Pancreas (tissue), 10 donors: ENCODE results near the gene LSM11. TPM values are rescaled to one million over a fixed set of nuclear protein-coding genes. Genes with fewer than 3 reads are reported as not detected.
"Not testable (repeated sequence)": the region's sequence is repeated elsewhere in the genome, so short reads cannot be mapped to it uniquely, and the experiment has no call there.

Source experiments
- ATAC-seq, 4 donors: fragments of 200-7000 bp; cut with Tn5 transposase; one replicate each; pipeline versions ENCODE4 v1.8.0 to v1.9.1; 2020; ENCODE audit warnings: mild to moderate bottlenecking in 4 of 4, moderate library complexity in 4 of 4
- DNase-seq, 6 donors: peaks; one replicate each; pipeline ENCODE4 v3.0.0-alpha.2; 2020
- FAIRE-seq: peaks from 2 replicates; lab custom pipeline; 2012; peaks lifted over from hg19 to GRCh38; lab: Jason Lieb, UNC
- H3K27ac ChIP-seq, 4 donors: fragments of 200-600 bp; sonication (generic); 1 replicate in 3 of 4; 2 replicates in 1 of 4; pipeline versions ENCODE4 v1.5.0 to v1.8.0; 2020
- H3K27me3 ChIP-seq, 4 donors: fragments of 200-600 bp; one replicate each; pipeline ENCODE4 v1.8.0; 2021
- H3K36me3 ChIP-seq, 3 donors: fragments of 200-600 bp; sonication (generic) in 1 of 3; one replicate each; pipeline versions ENCODE4 v1.5.0 to v1.8.0; 2020 to 2021
- H3K4me1 ChIP-seq, 3 donors: fragments of 200-600 bp; one replicate each; pipeline ENCODE4 v1.8.0; 2021
- H3K4me3 ChIP-seq, 4 donors: fragments of 200-600 bp; sonication (generic) in 2 of 4; one replicate each; pipeline versions ENCODE4 v1.5.0 to v1.8.0; 2020 to 2021
- H3K9me3 ChIP-seq, 4 donors: fragments of 200-600 bp; one replicate each; pipeline ENCODE4 v1.8.0; 2021
- WGBS, 2 donors: extraction: QIAGEN DNeasy Blood & Tissue Kit; methylation state at CpG; one replicate each; pipeline ENCODE4 v1.1.7; 2013; 5-methylcytosine and 5-hydroxymethylcytosine counted together
- intact Hi-C, 3 donors: fragments of 100-400 bp; cut with DNase I; formaldehyde crosslinking; loops; one replicate each; pipeline versions ENCODE4 v1.11.1 to v1.14.2; 2022
- polyA plus RNA-seq, 2 donors: library from polyadenylated mRNA; stranded (reverse); fragments of 200-250 nt; gene quantifications; one replicate each; pipeline ENCODE4 v1.2.3, GENCODE V29; 2013
- total RNA-seq, 6 donors: library from RNA; stranded (reverse); fragmentation: NEBNext Ultra II Directional in 4 of 6; extraction: Animal tissue kit (Norgen Biotek cat#: 25700) in 4 of 6; gene quantifications; one replicate each; pipeline versions ENCODE4 v1.2.1 to v1.2.4, GENCODE V29; 2021 to 2023
- TF ChIP-seq, protein P1 (sequence below), 4 donors: fragments of 200-600 bp; sonication (generic) in 3 of 4; IDR thresholded peaks; one replicate each; pipeline versions ENCODE4 v1.5.0 to v1.8.0; 2021; ENCODE audit warnings: antibody characterized with exemption in 4 of 4
- donor health status: healthy with polysubstance abuse.
- donor health status: DM: no; HTN: no; CAD: no; lungs with moderate emphysema.
- donor health status: DM: no; HTN: no; CAD: no.
- donor health status: control.
- donor health status: control.
- donor health status: Bipolar disorder and iron deficiency.
- donor health status: DM: yes; HTN: yes; CAD: no.
- donor health status: DM: no; HTN: no; CAD: no.
- donor health status: DM: no; HTN: no; CAD: no.
- donor health status: DM: yes; HTN: yes; CAD: no.

LSM11 gene
- total and polyA plus RNA-seq, 8 donors: 0.57 to 2.7 (median 1.6) TPM

GRCh38 chr5:157718519-157718918, 25.0 kb upstream of the LSM11 start:
- no peaks in the 10 kb centered on the region for H3K36me3 ChIP-seq
- no peaks in the 10 kb centered on the region for H3K4me1 ChIP-seq
- TF ChIP-seq, protein P1, sequence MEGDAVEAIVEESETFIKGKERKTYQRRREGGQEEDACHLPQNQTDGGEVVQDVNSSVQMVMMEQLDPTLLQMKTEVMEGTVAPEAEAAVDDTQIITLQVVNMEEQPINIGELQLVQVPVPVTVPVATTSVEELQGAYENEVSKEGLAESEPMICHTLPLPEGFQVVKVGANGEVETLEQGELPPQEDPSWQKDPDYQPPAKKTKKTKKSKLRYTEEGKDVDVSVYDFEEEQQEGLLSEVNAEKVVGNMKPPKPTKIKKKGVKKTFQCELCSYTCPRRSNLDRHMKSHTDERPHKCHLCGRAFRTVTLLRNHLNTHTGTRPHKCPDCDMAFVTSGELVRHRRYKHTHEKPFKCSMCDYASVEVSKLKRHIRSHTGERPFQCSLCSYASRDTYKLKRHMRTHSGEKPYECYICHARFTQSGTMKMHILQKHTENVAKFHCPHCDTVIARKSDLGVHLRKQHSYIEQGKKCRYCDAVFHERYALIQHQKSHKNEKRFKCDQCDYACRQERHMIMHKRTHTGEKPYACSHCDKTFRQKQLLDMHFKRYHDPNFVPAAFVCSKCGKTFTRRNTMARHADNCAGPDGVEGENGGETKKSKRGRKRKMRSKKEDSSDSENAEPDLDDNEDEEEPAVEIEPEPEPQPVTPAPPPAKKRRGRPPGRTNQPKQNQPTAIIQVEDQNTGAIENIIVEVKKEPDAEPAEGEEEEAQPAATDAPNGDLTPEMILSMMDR (IDR thresholded peaks at IDR 0.05): peak in 3 of 4 donors; percentile 17 to 19 (median 18)
- intact Hi-C loops: no loop called here
- peak; percentile 51 for FAIRE-seq
- H3K9me3 ChIP-seq: no peaks in the 10 kb centered on the region
- H3K27ac ChIP-seq: no peak overlapping the region
- H3K4me3 ChIP-seq: no peak overlapping the region
- H3K27me3 ChIP-seq: no peaks in the 10 kb centered on the region
- peak in 3 of 4 donors; percentile 77 to 89 (median 85) for ATAC-seq
- WGBS, 2 donors: 7 to 14% methylated on average over 4 of the region's 4 CpGs
- DNase-seq: no peak

- no peak for ATAC-seq
- Histone ChIP-seq H3K36me3 (no peaks in the 10 kb centered on the region), H3K4me1 (no peaks in the 10 kb centered on the region), H3K9me3 (no peaks in the 10 kb centered on the region), H3K27me3 (no peaks in the 10 kb centered on the region), H3K4me3 (no peak overlapping the region), H3K27ac (no peak overlapping the region)
- 77 to 92% methylated on average over 2 of the region's 2 CpGs for WGBS, 2 donors
- no peak for DNase-seq
- FAIRE-seq: no peak
- intact Hi-C loops: no loop called here
- TF ChIP-seq, protein P1 (IDR thresholded peaks at IDR 0.05): no peak
Measured at GRCh38 chr5:157719245-157719644, 24.3 kb upstream of the LSM11 start.

DNA sequence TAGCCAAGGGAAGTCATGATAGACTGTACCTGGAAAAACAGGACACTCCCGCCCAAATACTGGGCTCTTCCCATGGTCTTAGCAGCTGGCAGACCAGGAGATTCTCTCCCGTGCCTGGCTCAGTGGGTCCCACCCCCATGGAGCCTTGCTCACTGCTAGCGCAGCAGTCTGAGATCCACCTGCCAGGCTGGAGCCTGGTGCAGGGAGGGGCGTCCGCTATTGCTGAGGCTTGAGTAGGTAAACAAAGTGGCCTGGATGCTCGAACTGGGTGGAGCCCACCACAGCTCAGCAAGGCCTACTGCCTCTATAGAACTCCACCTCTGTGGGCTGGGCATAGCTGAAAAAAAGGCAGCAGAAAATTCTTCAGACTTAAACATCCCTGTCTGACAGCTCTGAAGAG, 22.4 kb upstream of the LSM11 start:
- Histone ChIP-seq H3K27me3 (no peaks in the 10 kb centered on the region), H3K4me3 (no peak overlapping the region), H3K36me3 (no peaks in the 10 kb centered on the region), H3K27ac (no peak overlapping the region), H3K9me3 (no peaks in the 10 kb centered on the region), H3K4me1 (no peaks in the 10 kb centered on the region)
- 74 to 85% methylated on average over 6 of the region's 6 CpGs for WGBS, 2 donors
- FAIRE-seq: no peak
- intact Hi-C loops: no loop called here
- TF ChIP-seq, protein P1 (IDR thresholded peaks at IDR 0.05): no peak
- no peak for DNase-seq
- ATAC-seq: no peak

DNA sequence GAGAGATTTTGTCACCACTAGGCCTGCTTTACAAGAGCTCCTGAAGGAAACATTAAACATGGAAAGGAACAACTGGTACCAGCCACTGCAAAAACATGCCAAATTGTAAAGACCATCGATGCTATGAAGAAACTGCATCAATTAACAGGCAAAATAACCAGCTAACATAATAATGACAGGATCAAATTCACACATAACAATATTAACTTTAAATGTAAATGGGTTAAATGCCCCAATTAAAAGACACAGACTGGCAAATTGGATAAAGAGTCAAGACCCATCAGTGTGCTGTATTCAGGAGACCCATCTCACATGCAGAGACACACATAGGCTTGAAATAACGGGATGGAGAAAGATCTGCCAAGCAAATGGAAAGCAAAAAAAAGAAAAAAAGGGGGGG, 20.6 kb upstream of the LSM11 start:
- H3K36me3 ChIP-seq, H3K4me1 ChIP-seq, H3K4me3 ChIP-seq, FAIRE-seq, DNase-seq, H3K27me3 ChIP-seq, H3K27ac ChIP-seq, H3K9me3 ChIP-seq, intact Hi-C loops, ATAC-seq: not testable (repeated sequence)
- WGBS, 2 donors: 76 to 90% methylated on average over 2 of the region's 2 CpGs

DNA sequence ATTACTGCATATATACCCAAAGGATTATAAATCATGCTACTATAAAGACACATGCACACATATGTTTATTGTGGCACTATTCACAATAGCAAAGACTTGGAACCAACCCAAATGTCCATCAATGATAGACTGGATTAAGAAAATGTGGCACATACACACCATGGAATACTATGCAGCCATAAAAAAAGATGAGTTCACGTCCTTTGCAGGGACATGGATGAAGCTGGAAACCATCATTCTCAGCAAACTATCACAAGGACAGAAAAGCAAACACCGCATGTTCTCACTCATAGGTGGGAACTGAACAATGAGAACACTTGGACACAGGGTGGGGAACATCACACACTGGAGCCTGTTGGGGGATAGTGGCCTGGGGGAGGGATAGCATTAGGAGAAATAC, 16.9 kb upstream of the LSM11 start:
- 81 to 91% methylated on average over 2 of the region's 2 CpGs for whole genome bisulfite sequencing, 2 donors
- not testable (repeated sequence) for ATAC-seq, FAIRE-seq

DNA sequence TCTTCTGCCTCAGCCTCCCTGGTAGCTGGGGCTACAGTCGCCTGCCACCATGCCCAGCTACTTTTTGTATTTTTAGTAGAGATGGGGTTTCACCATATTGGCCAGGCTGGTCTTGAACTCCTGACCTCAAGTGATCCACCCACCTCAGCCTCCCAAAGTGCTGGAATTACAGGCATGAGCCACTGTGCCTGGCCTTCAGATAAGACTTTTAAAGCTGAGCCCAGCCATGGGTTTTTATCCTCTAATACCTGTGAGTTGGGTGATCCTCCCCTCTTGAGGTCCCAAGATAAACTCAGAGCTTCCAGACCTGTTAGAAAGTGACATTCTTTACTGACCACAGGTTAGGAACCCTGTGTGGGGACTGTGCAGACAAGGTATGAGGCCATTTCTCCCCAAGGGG, 15.7 kb upstream of the LSM11 start:
- intact Hi-C loops, FAIRE-seq: not testable (repeated sequence)
- WGBS, 2 donors: 69 to 93% methylated on average over 1 of the region's 1 CpG

More for the DNA sequence above, 16.9 kb upstream of the LSM11 start:
- H3K4me3 ChIP-seq, H3K9me3 ChIP-seq, DNase-seq, H3K4me1 ChIP-seq, intact Hi-C loops, H3K27me3 ChIP-seq, H3K36me3 ChIP-seq, H3K27ac ChIP-seq: not testable (repeated sequence)

More for the DNA sequence above, 15.7 kb upstream of the LSM11 start:
- not testable (repeated sequence) for H3K9me3 ChIP-seq, H3K4me1 ChIP-seq, H3K36me3 ChIP-seq, ATAC-seq, H3K27ac ChIP-seq, H3K27me3 ChIP-seq, H3K4me3 ChIP-seq, DNase-seq
